ENCODE data around the gene TPP1.

GRCh38 chr11:6571434-6572008 is 47.7 kb downstream of the TPP1 start:
- TF ChIP-seq CEBPB (IDR thresholded peaks at IDR 0.05) (no peak), EP300 (IDR thresholded peaks at IDR 0.05) (no peak), CTCF (IDR thresholded peaks at IDR 0.05) (no peak), JUN (IDR thresholded peaks at IDR 0.05) (no peak), REST (IDR thresholded peaks at IDR 0.05) (no peak), HDAC2 (IDR thresholded peaks at IDR 0.05) (no peak), EHF (CRISPR knock-in tag; IDR thresholded peaks at IDR 0.05) (no peak), POLR2A (IDR thresholded peaks at IDR 0.05; ENCODE audit: low read length) (no peak), ELK1 (IDR thresholded peaks at IDR 0.05; ENCODE audit: low read depth, low read length) (no peak), ZFP36 (IDR thresholded peaks at IDR 0.05; ENCODE audit: borderline replicate concordance, partially characterized antibody) (no peak)
